GM12892 (cell line): ENCODE results near the gene THSD8.

Experiments used
- POLR2A ChIP-seq: IDR thresholded peaks from 2 replicates; pipeline ENCODE4 v1.6.1; 2011; ENCODE audit warnings: low read depth, low read length, control low read depth
- POLR2AphosphoS5 ChIP-seq: IDR thresholded peaks from 2 replicates; pipeline ENCODE4 v1.6.1; 2011; ENCODE audit warnings: low read depth, low read length, control low read depth

- no peak for TF ChIP-seq POLR2A
- TF ChIP-seq POLR2AphosphoS5, result no peak
These were observed 32.7 kb downstream of the THSD8 start, which contains the start of gene RTBDN for GRCh38 chr19:12834566-12834943.
